22Rv1 (cell line): Measurements from ENCODE around the gene USP14.

Source experiments
- CTCF ChIP-seq: fragments of 450-650 bp; IDR thresholded peaks from 2 replicates; pipeline ENCODE4 v1.5.1; 2017; ENCODE audit warnings: mild to moderate bottlenecking
- ZFX ChIP-seq: fragments of 450-650 bp; IDR thresholded peaks from 2 replicates; pipeline ENCODE4 v1.6.1; 2017; ENCODE audit warnings: antibody characterized with exemption, borderline replicate concordance

GRCh38 chr18:255171-255570 is 96.8 kb downstream of the USP14 start:
- TF ChIP-seq CTCF = no peak
- no peak for TF ChIP-seq ZFX
